Ectodermal cell (in vitro differentiated cells): ENCODE measurements around the gene TM4SF1.

Experiments
- H3K27ac ChIP-seq: 2 replicates; pipeline ENCODE4 v1.7.0; 2013; ENCODE audit warnings: mild to moderate bottlenecking, low read depth, low read length; ENCODE audit not compliant: insufficient read depth, poor library complexity, severe bottlenecking
- H3K27me3 ChIP-seq: 2 replicates; pipeline ENCODE4 v1.7.0; 2013; ENCODE audit warnings: mild to moderate bottlenecking, low read length; ENCODE audit not compliant: insufficient read depth, control insufficient read depth, poor library complexity, severe bottlenecking
- H3K36me3 ChIP-seq: one replicate; pipeline ENCODE4 v1.7.0; 2013; ENCODE audit warnings: low read length; ENCODE audit not compliant: control insufficient read depth, insufficient read depth
- H3K4me1 ChIP-seq: one replicate; pipeline ENCODE4 v1.7.0; 2013; ENCODE audit warnings: low read length; ENCODE audit not compliant: control insufficient read depth, insufficient read depth
- H3K4me3 ChIP-seq: 2 replicates; pipeline ENCODE4 v1.7.0; 2013; ENCODE audit warnings: low read depth, low read length, control low read depth; ENCODE audit not compliant: insufficient read depth
- H3K9me3 ChIP-seq: 2 replicates; pipeline ENCODE4 v1.7.0; 2013; ENCODE audit warnings: mild to moderate bottlenecking, low read length, moderate library complexity; ENCODE audit not compliant: control insufficient read depth
- WGBS, 2 experiments: methylation state at CpG; one replicate each; pipeline ENCODE4 v1.1.7; 2013; ENCODE audit warnings: missing lambda C conversion rate in 2 of 2; 5-methylcytosine and 5-hydroxymethylcytosine counted together

The TM4SF1 gene

DNA sequence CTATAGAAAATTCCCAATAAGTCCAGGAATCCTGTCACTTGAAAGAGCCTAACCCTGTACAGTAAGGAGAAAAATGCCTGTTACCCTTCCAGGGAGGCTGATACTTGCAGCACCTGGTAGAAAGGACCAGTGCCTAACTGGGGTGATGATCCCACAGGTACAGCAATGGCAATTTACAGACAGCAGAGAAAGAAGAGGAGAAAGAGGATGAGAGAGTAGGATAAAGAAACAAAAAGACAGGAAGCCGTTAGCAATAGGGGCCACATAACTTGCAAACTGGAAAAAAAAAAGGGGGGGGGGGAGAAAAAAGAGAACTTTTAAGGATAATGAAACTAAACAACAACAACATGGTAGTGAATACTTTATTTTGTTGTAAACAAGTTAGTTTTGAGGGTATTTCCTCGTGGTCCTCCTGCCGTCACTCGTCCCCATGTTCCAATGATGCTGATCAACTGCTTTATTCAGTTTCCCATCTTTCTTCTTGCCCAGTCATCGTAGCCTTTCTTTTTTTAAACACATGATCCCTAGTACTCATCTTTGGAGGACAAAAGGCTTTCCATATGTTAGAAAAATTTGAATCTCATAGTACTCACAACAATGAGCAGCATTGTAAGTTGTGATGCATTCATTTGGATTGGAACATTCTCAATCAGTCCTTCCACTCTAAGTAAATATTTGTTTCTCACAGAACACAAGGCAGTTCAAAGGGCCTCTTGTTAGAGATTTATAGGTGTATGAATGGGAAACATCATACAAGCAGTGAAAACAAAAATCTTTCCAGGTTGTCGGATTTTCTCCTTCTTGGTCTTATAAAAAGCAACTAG, 8.6 kb downstream of the TM4SF1 start:
- Histone ChIP-seq H3K4me1 (peaks cover 10% of the 10 kb centered on the region), H3K9me3 (no peaks in the 10 kb centered on the region), H3K27ac (no peak overlapping the region), H3K36me3 (no peaks in the 10 kb centered on the region), H3K4me3 (no peak overlapping the region), H3K27me3 (no peaks in the 10 kb centered on the region)
- 75 to 77% methylated on average over 5 of the region's 6 CpGs for WGBS, 2 experiments

GRCh38 chr3:149368201-149368673, 9.2 kb downstream of the TM4SF1 start:
- Histone ChIP-seq H3K27me3 (no peaks in the 10 kb centered on the region), H3K36me3 (no peaks in the 10 kb centered on the region), H3K4me3 (no peak overlapping the region), H3K4me1 (peaks cover 10% of the 10 kb centered on the region), H3K27ac (no peak overlapping the region), H3K9me3 (no peaks in the 10 kb centered on the region)
- 92 to 94% methylated on average over 5 of the region's 6 CpGs for whole genome bisulfite sequencing, 2 experiments

DNA sequence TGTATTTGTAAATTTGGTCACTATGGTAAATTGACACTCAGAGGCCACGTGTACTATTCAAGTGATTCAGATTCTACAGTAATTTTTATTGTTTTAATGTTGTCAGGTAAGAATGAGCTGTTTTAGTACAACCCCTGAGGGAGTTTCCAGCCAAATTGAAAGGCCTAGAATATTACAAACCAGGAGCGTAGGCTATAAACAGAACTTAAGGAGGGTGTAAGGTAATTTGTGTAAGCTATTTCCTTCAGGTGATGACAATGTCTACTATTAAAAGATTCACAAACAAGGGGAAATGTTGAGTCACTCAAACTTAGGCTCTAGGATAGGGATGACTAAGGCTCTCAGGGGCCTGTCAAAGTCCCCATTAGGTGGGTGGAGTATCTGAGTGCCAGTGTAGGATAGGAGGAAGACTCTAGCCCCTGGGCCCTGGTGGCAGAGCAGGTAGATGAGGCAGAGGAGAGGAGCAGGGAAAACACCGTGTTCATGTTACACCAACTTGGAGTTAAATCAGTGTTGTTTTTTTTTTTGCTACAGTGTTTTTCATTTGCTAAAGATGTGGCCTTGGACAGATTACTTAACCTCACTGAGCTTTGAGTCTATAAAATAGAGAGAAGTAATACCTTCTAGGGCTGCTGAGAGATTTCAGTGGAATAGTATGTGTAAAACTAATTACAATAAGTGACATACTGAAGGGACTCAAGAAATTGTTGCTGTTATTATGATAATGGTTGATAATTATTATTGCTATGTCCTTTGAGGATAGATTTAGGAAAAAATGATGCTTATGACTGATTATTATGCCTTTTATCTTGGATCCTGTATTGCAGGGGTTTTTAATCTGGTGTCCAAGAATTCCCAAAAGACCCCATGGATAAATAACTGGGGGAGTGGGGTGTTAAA, 10.3 kb downstream of the TM4SF1 start:
- no peaks in the 10 kb centered on the region for H3K36me3 ChIP-seq
- no peaks in the 10 kb centered on the region for H3K27me3 ChIP-seq
- H3K27ac ChIP-seq, result no peak overlapping the region
- 84 to 89% methylated on average over 3 of the region's 3 CpGs for WGBS, 2 experiments
- H3K4me1 ChIP-seq, result peaks cover 10% of the 10 kb centered on the region
- no peaks in the 10 kb centered on the region for H3K9me3 ChIP-seq
- H3K4me3 ChIP-seq, result no peak overlapping the region

GRCh38 chr3:149366031-149366430, 11.4 kb downstream of the TM4SF1 start:
- no peaks in the 10 kb centered on the region for H3K36me3 ChIP-seq
- H3K9me3 ChIP-seq, result no peaks in the 10 kb centered on the region
- H3K4me1 ChIP-seq, result peaks cover 10% of the 10 kb centered on the region
- 100% methylated on average over 1 of the region's 2 CpGs for WGBS, 2 experiments
- H3K4me3 ChIP-seq, result no peak overlapping the region
- H3K27me3 ChIP-seq, result no peaks in the 10 kb centered on the region
- no peak overlapping the region for H3K27ac ChIP-seq

- no peaks in the 10 kb centered on the region for H3K36me3 ChIP-seq
- H3K4me1 ChIP-seq, result no peaks in the 10 kb centered on the region
- H3K9me3 ChIP-seq, result no peaks in the 10 kb centered on the region
- no peak overlapping the region for H3K27ac ChIP-seq
- H3K4me3 ChIP-seq, result no peak overlapping the region
- WGBS, 2 experiments, result 91 to 97% methylated on average over 2 of the region's 2 CpGs
- no peaks in the 10 kb centered on the region for H3K27me3 ChIP-seq
Measured at GRCh38 chr3:149364624-149365023, 12.8 kb downstream of the TM4SF1 start.

- H3K4me1 ChIP-seq, result no peaks in the 10 kb centered on the region
- H3K4me3 ChIP-seq, result no peak overlapping the region
- no peaks in the 10 kb centered on the region for H3K36me3 ChIP-seq
- no peaks in the 10 kb centered on the region for H3K9me3 ChIP-seq
- no peaks in the 10 kb centered on the region for H3K27me3 ChIP-seq
- WGBS, 2 experiments, result 91 to 97% methylated on average over 2 of the region's 2 CpGs
- no peak overlapping the region for H3K27ac ChIP-seq
Measured at GRCh38 chr3:149363053-149363452, 14.4 kb downstream of the TM4SF1 start.

- H3K4me1 ChIP-seq, result no peaks in the 10 kb centered on the region
- H3K4me3 ChIP-seq, result no peak overlapping the region
- no peak overlapping the region for H3K27ac ChIP-seq
- no peaks in the 10 kb centered on the region for H3K36me3 ChIP-seq
- no peaks in the 10 kb centered on the region for H3K9me3 ChIP-seq
- WGBS, 2 experiments, result 84 to 93% methylated on average over 4 to 5 of the region's 5 CpGs
- no peaks in the 10 kb centered on the region for H3K27me3 ChIP-seq
Measured at GRCh38 chr3:149362366-149362765, 15.1 kb downstream of the TM4SF1 start.

GRCh38 chr3:149356630-149357029, 20.8 kb downstream of the TM4SF1 start:
- Histone ChIP-seq H3K4me3 (no peak overlapping the region), H3K4me1 (no peaks in the 10 kb centered on the region), H3K9me3 (no peaks in the 10 kb centered on the region), H3K27ac (no peak overlapping the region), H3K36me3 (no peaks in the 10 kb centered on the region), H3K27me3 (no peaks in the 10 kb centered on the region)
- WGBS, 2 experiments, result 83 to 88% methylated on average over 4 of the region's 4 CpGs

DNA sequence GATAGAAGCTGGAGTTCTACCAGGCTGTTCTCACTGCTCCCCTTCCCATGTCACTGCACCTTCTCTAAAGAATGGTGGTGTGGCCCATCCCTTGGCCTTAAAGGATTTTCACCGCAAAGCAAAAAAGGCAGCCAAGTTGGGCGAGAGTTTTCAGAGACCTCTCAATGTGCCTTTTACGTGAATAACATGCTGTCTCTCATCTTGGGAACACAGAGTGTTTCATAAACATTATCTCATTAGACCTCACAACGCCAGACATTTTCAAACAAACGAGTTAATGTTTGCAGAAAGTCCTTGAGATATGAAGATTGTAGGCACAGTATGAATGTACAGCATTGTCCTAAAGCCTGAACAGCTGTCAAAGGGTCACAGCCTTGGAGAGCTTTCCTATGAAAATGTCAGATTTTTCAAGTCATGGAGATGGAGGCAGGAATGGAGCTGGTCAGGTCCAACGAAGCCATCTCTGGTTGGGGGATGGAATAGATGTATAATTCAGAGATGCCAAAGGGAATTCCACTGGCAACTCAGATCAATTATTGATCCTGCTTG, 21.3 kb downstream of the TM4SF1 start:
- H3K27ac ChIP-seq, result no peak overlapping the region
- H3K9me3 ChIP-seq, result no peaks in the 10 kb centered on the region
- 92 to 97% methylated on average over 6 of the region's 6 CpGs for WGBS, 2 experiments
- no peaks in the 10 kb centered on the region for H3K27me3 ChIP-seq
- H3K36me3 ChIP-seq, result no peaks in the 10 kb centered on the region
- H3K4me1 ChIP-seq, result no peaks in the 10 kb centered on the region
- H3K4me3 ChIP-seq, result no peak overlapping the region
